HG03064 (cell line): ENCODE measurements around the gene PPP1R37.

Experiments
- ATAC-seq: cut with Tn5 transposase; IDR thresholded peaks from one replicate; pipeline ENCODE4 v1.9.1; 2021; ENCODE audit warnings: low read depth; ENCODE audit not compliant: unreplicated experiment

PPP1R37 gene

GRCh38 chr19:45070861-45071544 is 22.0 kb upstream of the PPP1R37 start:
- ATAC-seq = no peak

GRCh38 chr19:45071545-45071938 is 21.4 kb upstream of the PPP1R37 start:
- ATAC-seq = no peak

- no peak for ATAC-seq
These were observed 20.8 kb upstream of the PPP1R37 start for GRCh38 chr19:45071969-45072790.

GRCh38 chr19:45074744-45075300 is 18.2 kb upstream of the PPP1R37 start:
- ATAC-seq = no peak

- ATAC-seq = peak; percentile 58
These were observed 17.5 kb upstream of the PPP1R37 start for GRCh38 chr19:45075301-45076028.

- no peak for ATAC-seq
These were observed 16.7 kb upstream of the PPP1R37 start, which contains the start of gene ZNF296 for GRCh38 chr19:45076029-45076850. Gene ZNF296, minus strand, starts transcription at chr19:45076478. Its CDS starts 105 bp downstream, at chr19:45076373.

GRCh38 chr19:45076851-45077730 is 15.9 kb upstream of the PPP1R37 start:
- no peak for ATAC-seq

GRCh38 chr19:45078390-45079062 is 14.5 kb upstream of the PPP1R37 start:
- ATAC-seq = no peak

GRCh38 chr19:45079063-45079910 is 13.7 kb upstream of the PPP1R37 start, which contains the start of gene GEMIN7:
Gene GEMIN7, plus strand, starts transcription at chr19:45079260. Its CDS starts 10,855 bp downstream, at chr19:45090115.
- ATAC-seq = no peak

- no peak for ATAC-seq
These were observed 13.0 kb upstream of the PPP1R37 start for GRCh38 chr19:45079911-45080370.

GRCh38 chr19:45082170-45082569 is 10.8 kb upstream of the PPP1R37 start:
- ATAC-seq = no peak

- ATAC-seq = no peak
These were observed 6.5 kb upstream of the PPP1R37 start for GRCh38 chr19:45086480-45086879.

GRCh38 chr19:45087531-45087930 is 5.4 kb upstream of the PPP1R37 start:
- ATAC-seq = no peak

- no peak for ATAC-seq
These were observed 2.9 kb upstream of the PPP1R37 start for GRCh38 chr19:45090034-45090433.

GRCh38 chr19:45090606-45091005 is 2.4 kb upstream of the PPP1R37 start:
- no peak for ATAC-seq

GRCh38 chr19:45091031-45091923 is 1.7 kb upstream of the PPP1R37 start:
- no peak for ATAC-seq
